HepG2 (cell line): ENCODE measurements around the gene CCDC73. TPM values are rescaled to one million over a fixed set of nuclear protein-coding genes. Genes with fewer than 3 reads are reported as not detected.

Experiments
- AHR ChIP-seq: IDR thresholded peaks from 2 replicates; pipeline ENCODE4 v1.6.1; 2018; ENCODE audit warnings: missing genetic modification reagents, missing compliant biosample characterization
- ATF7-NPFF ChIP-seq: sonication (generic); formaldehyde crosslinking; IDR thresholded peaks from 2 replicates; pipeline ENCODE4 v1.8.1; 2023; ENCODE audit warnings: mild to moderate bottlenecking, low read depth, missing genetic modification reagents, moderate library complexity
- CCDC6 ChIP-seq: sonication (generic); formaldehyde crosslinking; IDR thresholded peaks from 2 replicates; pipeline ENCODE4 v1.8.1; 2022; ENCODE audit warnings: mild to moderate bottlenecking, missing genetic modification reagents, moderate library complexity
- CTCF ChIP-seq: sonication (generic); formaldehyde crosslinking; IDR thresholded peaks from 2 replicates; pipeline ENCODE4 v1.5.0; 2020; ENCODE audit warnings: mild to moderate bottlenecking, missing genetic modification reagents, moderate library complexity
- EHMT2 ChIP-seq: fragments of 200-600 bp; sonication (generic); IDR thresholded peaks from 2 replicates; pipeline ENCODE4 v1.7.0; 2017; ENCODE audit warnings: antibody characterized with exemption, low read depth, low read length, borderline replicate concordance
- ETS1 ChIP-seq: sonication (generic); formaldehyde crosslinking; IDR thresholded peaks from 2 replicates; pipeline ENCODE4 v1.4.0; 2020; ENCODE audit warnings: missing genetic modification reagents
- GATAD1 ChIP-seq: IDR thresholded peaks from 2 replicates; pipeline ENCODE4 v1.6.1; 2016; ENCODE audit warnings: missing genetic modification reagents, missing compliant biosample characterization
- GPN1 ChIP-seq: sonication (generic); formaldehyde crosslinking; IDR thresholded peaks from 2 replicates; pipeline ENCODE4 v1.5.1; 2020; ENCODE audit warnings: missing genetic modification reagents, borderline replicate concordance
- HCFC1 ChIP-seq: fragments of 150-350 bp; IDR thresholded peaks from 2 replicates; pipeline ENCODE4 v1.6.1; 2014; ENCODE audit warnings: low read depth, low read length
- HMG20A ChIP-seq: IDR thresholded peaks from 2 replicates; pipeline ENCODE4 v1.6.1; 2016; ENCODE audit warnings: borderline replicate concordance
- JUND ChIP-seq: sonication (generic); formaldehyde crosslinking; IDR thresholded peaks from 2 replicates; pipeline ENCODE4 v1.8.0; 2022; ENCODE audit warnings: mild to moderate bottlenecking, missing genetic modification reagents
- KLF11 ChIP-seq: IDR thresholded peaks from 2 replicates; pipeline ENCODE4 v1.6.1; 2016; ENCODE audit warnings: missing compliant biosample characterization
- PHB2 ChIP-seq: fragments of 450-650 bp; IDR thresholded peaks from 2 replicates; pipeline ENCODE4 v1.6.1; 2018; ENCODE audit not compliant: partially characterized antibody
- SCMH1 ChIP-seq: sonication (generic); formaldehyde crosslinking; IDR thresholded peaks from 2 replicates; pipeline ENCODE4 v1.9.0; 2021; ENCODE audit warnings: missing genetic modification reagents, mild to moderate bottlenecking, borderline replicate concordance
- SIN3A ChIP-seq: IDR thresholded peaks from 2 replicates; pipeline ENCODE4 v1.6.1; 2011; ENCODE audit warnings: low read depth, mild to moderate bottlenecking, control low read depth, low read length, borderline replicate concordance
- SP2 ChIP-seq: sonication (generic); formaldehyde crosslinking; IDR thresholded peaks from 2 replicates; pipeline ENCODE4 v1.5.1; 2020; ENCODE audit warnings: mild to moderate bottlenecking, missing genetic modification reagents
- STAT5B ChIP-seq: sonication (generic); formaldehyde crosslinking; IDR thresholded peaks from 2 replicates; pipeline ENCODE4 v1.4.0; 2020; ENCODE audit warnings: missing genetic modification reagents
- ZBTB4 ChIP-seq: sonication (generic); formaldehyde crosslinking; IDR thresholded peaks from 2 replicates; pipeline ENCODE4 v1.4.0; 2020; ENCODE audit warnings: missing genetic modification reagents, mild to moderate bottlenecking, borderline replicate concordance
- ZFP36 ChIP-seq: fragments of 150-350 bp; IDR thresholded peaks from 2 replicates; pipeline ENCODE4 v1.6.1; 2018; ENCODE audit warnings: borderline replicate concordance, low read length, low read depth; ENCODE audit not compliant: partially characterized antibody
- ZMYM3 ChIP-seq: sonication (generic); formaldehyde crosslinking; IDR thresholded peaks from 2 replicates; pipeline ENCODE4 v1.5.1; 2020; ENCODE audit warnings: mild to moderate bottlenecking, missing genetic modification reagents
- ZNF282 ChIP-seq: fragments of 450-650 bp; IDR thresholded peaks from 2 replicates; pipeline ENCODE4 v1.6.1; 2018; ENCODE audit not compliant: partially characterized antibody
- ZNF569 ChIP-seq: sonication (generic); formaldehyde crosslinking; IDR thresholded peaks from 2 replicates; pipeline ENCODE4 v1.5.0; 2020; ENCODE audit warnings: mild to moderate bottlenecking, missing genetic modification reagents, moderate library complexity, borderline replicate concordance
- ZNF615 ChIP-seq: sonication (generic); formaldehyde crosslinking; IDR thresholded peaks from 2 replicates; pipeline ENCODE4 v1.5.0; 2020; ENCODE audit warnings: mild to moderate bottlenecking, missing genetic modification reagents, borderline replicate concordance
- ZNF709 ChIP-seq: sonication (generic); formaldehyde crosslinking; IDR thresholded peaks from 2 replicates; pipeline ENCODE4 v1.5.0; 2020; ENCODE audit warnings: mild to moderate bottlenecking, missing genetic modification reagents
- polyA plus RNA-seq, 8 experiments: library from polyadenylated mRNA; depleted of rRNA in 3 of 8; stranded (reverse) in 7 of 8; unstranded in 1 of 8; fragments of >200 nt; fragmentation: Illumina TruSeq in 4 of 8; extraction: Trizol in 4 of 8; gene quantifications; 2 replicates each; pipeline versions ENCODE4 v1.2.1 to v1.2.3, GENCODE V29; 2011 to 2016; ENCODE audit warnings: low read depth in 4 of 8, missing spikeins in 1 of 8, mixed read lengths in 1 of 8; ENCODE audit not compliant: insufficient read depth in 1 of 8
- total RNA-seq, 5 experiments: library from RNA; depleted of rRNA; stranded (reverse); fragments of >200 nt; fragmentation: Illumina TruSeq; extraction: Trizol; gene quantifications; 2 replicates each; pipeline ENCODE4 v1.2.3, GENCODE V29; 2016; ENCODE audit warnings: low read depth in 1 of 5

Gene CCDC73
- total and polyA plus RNA-seq, 2 of the 13 experiments (the other 11 are each of a cell fraction or from before 2014, with no cell fraction given), result 0.01 to 0.11 TPM

- TF ChIP-seq ZBTB4 (CRISPR knock-in tag) (0 out of 2 replicates have a peak, but pooled peaks have one; percentile 25), ATF7-NPFF (peak; percentile 56), ZMYM3 (CRISPR knock-in tag) (no peak; the same call in 1 of the 2 replicates), SCMH1 (no peak), EHMT2 (no peak), ETS1 (CRISPR knock-in tag) (0 out of 2 replicates have a peak, but pooled peaks have one; percentile 78), JUND (no peak), ZFP36 (no peak), STAT5B (no peak), AHR (peak; percentile 76; the same call in 1 of the 2 replicates), ZNF709 (peak; percentile 87), HCFC1 (peak; percentile 65), GPN1 (CRISPR knock-in tag) (no peak), CCDC6 (CRISPR knock-in tag) (peak; percentile 87; the same call in 1 of the 2 replicates), HMG20A (CRISPR knock-in tag) (no peak), PHB2 (no peak), GATAD1 (CRISPR knock-in tag) (peak; percentile 94), SIN3A (peak; percentile 59; the same call in 1 of the 2 replicates), ZNF282 (no peak), ZNF615 (CRISPR knock-in tag) (0 out of 2 replicates have a peak, but pooled peaks have one; percentile 90), KLF11 (CRISPR knock-in tag) (peak; percentile 49; the same call in 1 of the 2 replicates), CTCF (no peak), SP2 (CRISPR knock-in tag) (peak; percentile 85), ZNF569 (CRISPR knock-in tag) (no peak)
Observed at GRCh38 chr11:32583459-32584271, 210.8 kb downstream of the CCDC73 start, which contains the start of gene EIF3M (continued).
